Measurements from ENCODE around the gene NMT1.
A peak's percentile ranks its signal among the peaks of the same experiment; 100 is the strongest.

GRCh38 chr17:45052052-45052772 is 8.9 kb upstream of the NMT1 start:
- TF ChIP-seq SRF (IDR thresholded peaks at IDR 0.05; ENCODE audit: low read depth) = no peak
- no peak for TF ChIP-seq EZH2 (IDR thresholded peaks at IDR 0.05)
- TF ChIP-seq CTCF (IDR thresholded peaks at IDR 0.05 in 2 of 3, conservative IDR thresholded peaks at IDR 0.05 in 1 of 3; ENCODE audit: borderline replicate concordance in 1 of 3, insufficient read depth in 1 of 3, low read depth in 2 of 3, low read length in 2 of 3) = no peak
- no peak for TF ChIP-seq ZBTB33 (IDR thresholded peaks at IDR 0.05; ENCODE audit: extremely low read depth, insufficient replicate concordance, low read length)
- no peak for TF ChIP-seq ZFX (IDR thresholded peaks at IDR 0.05)
- TF ChIP-seq POLR2A (IDR thresholded peaks at IDR 0.05; ENCODE audit: borderline replicate concordance, extremely low read depth, insufficient read depth, insufficient read length) = no peak
- TF ChIP-seq POLR2AphosphoS5 (IDR thresholded peaks at IDR 0.05; ENCODE audit: low read depth, low read length) = peak; percentile 14; the same call in 1 of the 2 replicates

Measured in HCT116 (cell line).